HepG2 (cell line): Measurements from ENCODE around the gene NFIC. TPM values are rescaled to one million over a fixed set of nuclear protein-coding genes. Genes with fewer than 3 reads are reported as not detected.

ENCODE experiments used
- ATAC-seq: fragments of 200-7000 bp; cut with Tn5 transposase; 3 replicates; pipeline ENCODE4 v1.9.1; 2020; ENCODE audit warnings: mild to moderate bottlenecking, moderate library complexity
- BruUV-seq: library from RNA; stranded (reverse); fragments of 400-500 nt; replicated peaks from 2 replicates; lab custom pipeline; 2021; lab: Mats Ljungman, UMichigan
- CTCF ChIA-PET: fragments of 300-600 bp; formaldehyde crosslinking; extraction: SDS; loops from one replicate; lab custom pipeline; 2021; ENCODE audit warnings: low total read pairs, inconsistent platforms, low intra/inter-chr PET ratio; lab: Yijun Ruan, JAX
- POLR2A ChIA-PET: fragments of 350-600 bp; sonication (Branson Sonifier 250); formaldehyde crosslinking; loops from one replicate; lab custom pipeline; 2020; ENCODE audit warnings: antibody characterized with exemption, inconsistent platforms; lab: Yijun Ruan, JAX
- DNase-seq: peaks from one replicate; pipeline ENCODE4 v3.0.0-alpha.2; 2015; ENCODE audit warnings: low spot score
- FAIRE-seq: peaks from 3 replicates; lab custom pipeline; 2011; peaks lifted over from hg19 to GRCh38; lab: Jason Lieb, UNC
- H2AFZ ChIP-seq: one replicate; pipeline ENCODE4 v1.6.1; 2011; ENCODE audit warnings: low read length, inconsistent platforms
- H3K27ac ChIP-seq: fragments of 300-600 bp; 3 replicates; pipeline ENCODE4 v1.8.0; 2011; ENCODE audit warnings: mixed run types, mild to moderate bottlenecking, mixed read lengths, low read length, inconsistent platforms; ENCODE audit not compliant: insufficient read depth; ENCODE audit errors: extremely low read length
- H3K27me3 ChIP-seq, 2 experiments: fragments of 200-600 bp in 1 of 2; 2 replicates in 1 of 2; 3 replicates in 1 of 2; pipeline versions ENCODE4 v1.6.0 to v1.8.0; 2011; ENCODE audit warnings: low read length in 2 of 2, mild to moderate bottlenecking in 2 of 2, moderate library complexity in 2 of 2, inconsistent platforms in 1 of 2; ENCODE audit not compliant: insufficient read depth in 2 of 2, control insufficient read depth in 1 of 2
- H3K36me3 ChIP-seq, 2 experiments: fragments of 200-600 bp in 1 of 2; replicated peaks in 1 of 2; 2 replicates in 1 of 2; 3 replicates in 1 of 2; pipeline versions ENCODE4 v1.5.1 to v1.8.0; 2011; ENCODE audit warnings: low read length in 2 of 2, inconsistent platforms in 1 of 2; ENCODE audit not compliant: insufficient read depth in 2 of 2, control insufficient read depth in 1 of 2
- H3K4me1 ChIP-seq: 2 replicates; pipeline ENCODE4 v1.5.1; 2012; ENCODE audit warnings: low read length, inconsistent platforms; ENCODE audit not compliant: insufficient read depth
- H3K4me2 ChIP-seq: 2 replicates; pipeline ENCODE4 v1.6.0; 2011; ENCODE audit warnings: low read depth, low read length, inconsistent platforms
- H3K4me3 ChIP-seq, 3 experiments: fragments of 200-600 bp in 1 of 3; sonication (generic), shearing (Covaris generic) in 1 of 3; replicated peaks in 1 of 3; 2 replicates each; pipeline ENCODE4 v1.5.1; 2011 to 2016; ENCODE audit warnings: low read length in 3 of 3, inconsistent platforms in 2 of 3, low read depth in 2 of 3, mild to moderate bottlenecking in 2 of 3, control low read depth in 1 of 3, mixed read lengths in 1 of 3; ENCODE audit not compliant: insufficient read depth in 1 of 3
- H3K79me2 ChIP-seq: one replicate; pipeline ENCODE4 v1.6.1; 2011; ENCODE audit warnings: low read length, inconsistent platforms; ENCODE audit not compliant: insufficient read depth
- H3K9ac ChIP-seq: 2 replicates; pipeline ENCODE4 v1.6.0; 2011; ENCODE audit warnings: mild to moderate bottlenecking, low read depth, low read length, inconsistent platforms; ENCODE audit not compliant: insufficient read depth
- H3K9me3 ChIP-seq: 2 replicates; pipeline ENCODE4 v1.5.1; 2012; ENCODE audit warnings: mild to moderate bottlenecking, low read length
- H4K20me1 ChIP-seq: 2 replicates; pipeline ENCODE4 v1.6.0; 2011; ENCODE audit warnings: inconsistent platforms, mild to moderate bottlenecking, low read length, moderate library complexity; ENCODE audit not compliant: insufficient read depth
- ATF1 ChIP-seq: IDR thresholded peaks from 2 replicates; pipeline ENCODE4 v1.6.1; 2016; ENCODE audit warnings: mild to moderate bottlenecking, control low read depth
- ZNF407 ChIP-seq: sonication (generic); formaldehyde crosslinking; IDR thresholded peaks from one replicate; pipeline ENCODE4 v1.5.1; 2020; ENCODE audit warnings: mild to moderate bottlenecking, missing genetic modification reagents; ENCODE audit errors: not compliant biosample characterization
- WGBS: methylation state at CpG from one replicate; pipeline ENCODE4 v1.1.6; 2017; ENCODE audit warnings: low lambda C conversion rate; 5-methylcytosine and 5-hydroxymethylcytosine counted together
- in situ Hi-C: cut with HindIII; loops from 2 replicates; pipeline ENCODE4 v1.10.0; 2017; ENCODE audit warnings: low pct_unique_long_range_greater_than_20kb; ENCODE audit not compliant: extremely low pct_ligation_motif_present
- intact Hi-C: fragments of 100-400 bp; cut with micrococcal nuclease; formaldehyde crosslinking; loops from one replicate; pipeline ENCODE4 v1.10.0; 2022; ENCODE audit not compliant: unreplicated experiment
- polyA plus RNA-seq, 8 experiments: library from polyadenylated mRNA; depleted of rRNA in 3 of 8; stranded (reverse) in 7 of 8; unstranded in 1 of 8; fragments of >200 nt; fragmentation: Illumina TruSeq in 4 of 8; extraction: Trizol in 4 of 8; gene quantifications; 2 replicates each; pipeline versions ENCODE4 v1.2.1 to v1.2.3, GENCODE V29; 2011 to 2016; ENCODE audit warnings: low read depth in 4 of 8, missing spikeins in 1 of 8, mixed read lengths in 1 of 8; ENCODE audit not compliant: insufficient read depth in 1 of 8
- total RNA-seq, 5 experiments: library from RNA; depleted of rRNA; stranded (reverse); fragments of >200 nt; fragmentation: Illumina TruSeq; extraction: Trizol; gene quantifications; 2 replicates each; pipeline ENCODE4 v1.2.3, GENCODE V29; 2016; ENCODE audit warnings: low read depth in 1 of 5
- TF ChIP-seq, protein P1 (sequence below): sonication (generic); formaldehyde crosslinking; IDR thresholded peaks from 2 replicates; pipeline ENCODE4 v1.4.0; 2020; ENCODE audit warnings: missing genetic modification reagents

NFIC gene
- total and polyA plus RNA-seq, 2 of the 13 experiments (the other 11 are each of a cell fraction or from before 2014, with no cell fraction given) = 1.3 to 2.5 TPM

GRCh38 chr19:3509566-3509989 is 143.2 kb downstream of the NFIC start (continued):
- TF ChIP-seq ZNF407 (CRISPR knock-in tag) = no peak
- TF ChIP-seq, all 625 proteins: peak for 0

GRCh38 chr19:3510727-3511126 is 144.3 kb downstream of the NFIC start:
- peaks cover 5 to 20% of the 10 kb centered on the region in 2 experiments; a peak in 4 of 5 replicates for H3K36me3 ChIP-seq
- H3K9me3 ChIP-seq = no peaks in the 10 kb centered on the region
- no TSS peak for BruUV-seq
- in situ Hi-C loops = no loop called here
- no peak overlapping the region for H3K4me3 ChIP-seq
- H4K20me1 ChIP-seq = peaks cover 18% of the 10 kb centered on the region; the same call in 1 of the 2 replicates
- no peak for FAIRE-seq
- intact Hi-C loops = no loop called here
- no peak for DNase-seq
- ChIA-PET POLR2A (no interaction called here), CTCF (no interaction called here)
- no peak overlapping the region for H3K27ac ChIP-seq
- TF ChIP-seq ATF1 (CRISPR knock-in tag) = no peak
- TF ChIP-seq, protein P1, sequence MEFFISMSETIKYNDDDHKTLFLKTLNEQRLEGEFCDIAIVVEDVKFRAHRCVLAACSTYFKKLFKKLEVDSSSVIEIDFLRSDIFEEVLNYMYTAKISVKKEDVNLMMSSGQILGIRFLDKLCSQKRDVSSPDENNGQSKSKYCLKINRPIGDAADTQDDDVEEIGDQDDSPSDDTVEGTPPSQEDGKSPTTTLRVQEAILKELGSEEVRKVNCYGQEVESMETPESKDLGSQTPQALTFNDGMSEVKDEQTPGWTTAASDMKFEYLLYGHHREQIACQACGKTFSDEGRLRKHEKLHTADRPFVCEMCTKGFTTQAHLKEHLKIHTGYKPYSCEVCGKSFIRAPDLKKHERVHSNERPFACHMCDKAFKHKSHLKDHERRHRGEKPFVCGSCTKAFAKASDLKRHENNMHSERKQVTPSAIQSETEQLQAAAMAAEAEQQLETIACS (CRISPR knock-in tag) = no peak
- no peaks in the 10 kb centered on the region for H3K27me3 ChIP-seq
- no peak overlapping the region for H3K9ac ChIP-seq
- peaks cover 72% of the 10 kb centered on the region for H3K79me2 ChIP-seq
- no peak overlapping the region for H3K4me2 ChIP-seq
- WGBS = 98% methylated on average over 19 of the region's 22 CpGs
- ATAC-seq = no peak
- no peak overlapping the region for H2AFZ ChIP-seq
- H3K4me1 ChIP-seq = peaks cover 12% of the 10 kb centered on the region
